Trophoblast cell (in vitro differentiated cells and primary cell): ENCODE measurements around the gene TMPRSS11A.

Experiments
- DNase-seq, 2 donors: peaks; one replicate each; pipeline ENCODE4 v3.0.0-alpha.2; 2016
- H2AFZ ChIP-seq: 2 replicates; pipeline ENCODE4 v1.6.1; 2013; ENCODE audit warnings: low read length, moderate library complexity, mild to moderate bottlenecking; ENCODE audit not compliant: insufficient read depth, poor library complexity
- H2AK5ac ChIP-seq: 2 replicates; pipeline ENCODE4 v1.6.1; 2013; ENCODE audit warnings: mild to moderate bottlenecking, low read length
- H2BK120ac ChIP-seq: 2 replicates; pipeline ENCODE4 v1.6.1; 2013; ENCODE audit warnings: low read length, mild to moderate bottlenecking, moderate library complexity; ENCODE audit not compliant: insufficient read depth, poor library complexity
- H2BK12ac ChIP-seq: 2 replicates; pipeline ENCODE4 v1.6.1; 2013; ENCODE audit warnings: mild to moderate bottlenecking, low read length, moderate library complexity
- H2BK5ac ChIP-seq: 2 replicates; pipeline ENCODE4 v1.6.1; 2013; ENCODE audit warnings: low read length, low read depth, moderate library complexity, mild to moderate bottlenecking; ENCODE audit not compliant: poor library complexity
- H3K14ac ChIP-seq: 2 replicates; pipeline ENCODE4 v1.6.1; 2013; ENCODE audit warnings: mild to moderate bottlenecking, low read length
- H3K18ac ChIP-seq: 2 replicates; pipeline ENCODE4 v1.6.1; 2013; ENCODE audit warnings: mild to moderate bottlenecking, low read length
- H3K23ac ChIP-seq: 2 replicates; pipeline ENCODE4 v1.6.1; 2013; ENCODE audit warnings: low read length
- H3K27ac ChIP-seq: 2 replicates; pipeline ENCODE4 v1.5.1; 2013; ENCODE audit warnings: low read depth, mild to moderate bottlenecking, inconsistent platforms, low read length, moderate library complexity
- H3K27me3 ChIP-seq: 2 replicates; pipeline ENCODE4 v1.6.1; 2013; ENCODE audit warnings: inconsistent platforms, mild to moderate bottlenecking, low read length, moderate library complexity; ENCODE audit not compliant: insufficient read depth
- H3K36me3 ChIP-seq, 2 experiments: 1 replicate in 1 of 2; 2 replicates in 1 of 2; pipeline ENCODE4 v1.6.1; 2013; ENCODE audit warnings: low read length in 2 of 2, mild to moderate bottlenecking in 2 of 2, moderate library complexity in 1 of 2; ENCODE audit not compliant: insufficient read depth in 2 of 2, control insufficient read depth in 1 of 2
- H3K4ac ChIP-seq: 2 replicates; pipeline ENCODE4 v1.6.1; 2013; ENCODE audit warnings: low read depth, mild to moderate bottlenecking, low read length, moderate library complexity
- H3K4me1 ChIP-seq, 2 experiments: 1 replicate in 1 of 2; 2 replicates in 1 of 2; pipeline ENCODE4 v1.6.1; 2013; ENCODE audit warnings: low read length in 2 of 2, mild to moderate bottlenecking in 2 of 2, moderate library complexity in 1 of 2; ENCODE audit not compliant: insufficient read depth in 2 of 2, control insufficient read depth in 1 of 2
- H3K4me2 ChIP-seq: 2 replicates; pipeline ENCODE4 v1.6.1; 2013; ENCODE audit warnings: inconsistent platforms, mild to moderate bottlenecking, low read length, moderate library complexity
- H3K4me3 ChIP-seq: 2 replicates; pipeline ENCODE4 v1.5.1; 2013; ENCODE audit warnings: mild to moderate bottlenecking, low read depth, low read length, inconsistent platforms
- H3K79me1 ChIP-seq: one replicate; pipeline ENCODE4 v1.6.1; 2013; ENCODE audit warnings: low read length
- H3K79me2 ChIP-seq: 2 replicates; pipeline ENCODE4 v1.6.1; 2013; ENCODE audit warnings: low read length, mild to moderate bottlenecking; ENCODE audit not compliant: control insufficient read depth, insufficient read depth, poor library complexity
- H3K9ac ChIP-seq: 2 replicates; pipeline ENCODE4 v1.6.1; 2013; ENCODE audit warnings: mild to moderate bottlenecking, low read length
- H3K9me3 ChIP-seq: 2 replicates; pipeline ENCODE4 v1.6.1; 2013; ENCODE audit warnings: low read depth, mild to moderate bottlenecking, control low read depth, inconsistent platforms, low read length; ENCODE audit not compliant: insufficient read depth
- H4K12ac ChIP-seq: 2 replicates; pipeline ENCODE4 v1.6.1; 2013; ENCODE audit warnings: low read depth, mild to moderate bottlenecking, low read length, moderate library complexity
- H4K8ac ChIP-seq: 2 replicates; pipeline ENCODE4 v1.6.1; 2013; ENCODE audit warnings: low read depth, mild to moderate bottlenecking, low read length, moderate library complexity
- H4K91ac ChIP-seq: one replicate; pipeline ENCODE4 v1.6.1; 2013; ENCODE audit warnings: low read depth, mild to moderate bottlenecking, low read length, moderate library complexity
- WGBS: extraction: QIAGEN DNeasy Blood & Tissue Kit; methylation state at CpG from one replicate; pipeline ENCODE4 v1.1.7; 2013; ENCODE audit warnings: missing lambda C conversion rate; ENCODE audit not compliant: insufficient read length, insufficient coverage; ENCODE audit errors: extremely low coverage; 5-methylcytosine and 5-hydroxymethylcytosine counted together

Gene TMPRSS11A

GRCh38 chr4:67941074-67941473 is 22.2 kb downstream of the TMPRSS11A start:
- H3K9ac ChIP-seq: no peak overlapping the region
- no peak for DNase-seq
- no peak overlapping the region for H2BK120ac ChIP-seq
- H3K9me3 ChIP-seq: no peaks in the 10 kb centered on the region
- H3K27me3 ChIP-seq: no peaks in the 10 kb centered on the region
- no peak overlapping the region for H4K12ac ChIP-seq
- H3K4me3 ChIP-seq: no peak overlapping the region
- no peaks in the 10 kb centered on the region for H3K36me3 ChIP-seq
- H3K23ac ChIP-seq: no peak overlapping the region
- H3K79me1 ChIP-seq: no peaks in the 10 kb centered on the region
- H4K91ac ChIP-seq: no peak overlapping the region
- no peaks in the 10 kb centered on the region for H3K4me1 ChIP-seq
- no peak overlapping the region for H2AK5ac ChIP-seq
- no peak overlapping the region for H4K8ac ChIP-seq
- no CpG with 5 or more reads among the region's 3 CpGs for WGBS
- H2AFZ ChIP-seq: no peak overlapping the region
- H2BK12ac ChIP-seq: no peak overlapping the region
- H3K14ac ChIP-seq: no peak overlapping the region
- H3K27ac ChIP-seq: no peak overlapping the region
- H3K4me2 ChIP-seq: no peak overlapping the region
- no peak overlapping the region for H3K4ac ChIP-seq
- H3K18ac ChIP-seq: no peak overlapping the region
- H2BK5ac ChIP-seq: no peak overlapping the region
- no peaks in the 10 kb centered on the region for H3K79me2 ChIP-seq

GRCh38 chr4:67940506-67940905 is 22.8 kb downstream of the TMPRSS11A start:
- Histone ChIP-seq H3K4ac (no peak overlapping the region), H3K79me1 (no peaks in the 10 kb centered on the region), H4K8ac (no peak overlapping the region), H3K79me2 (no peaks in the 10 kb centered on the region), H2BK12ac (no peak overlapping the region), H3K14ac (no peak overlapping the region), H4K12ac (no peak overlapping the region), H2AK5ac (no peak overlapping the region), H3K9ac (no peak overlapping the region), H3K27me3 (no peaks in the 10 kb centered on the region), H3K4me3 (no peak overlapping the region), H3K4me1 (no peaks in the 10 kb centered on the region), H2BK120ac (no peak overlapping the region), H3K9me3 (no peaks in the 10 kb centered on the region), H2AFZ (no peak overlapping the region), H3K23ac (no peak overlapping the region), H2BK5ac (no peak overlapping the region), H3K27ac (no peak overlapping the region), H3K18ac (no peak overlapping the region), H3K36me3 (no peaks in the 10 kb centered on the region), H4K91ac (no peak overlapping the region), H3K4me2 (no peak overlapping the region)
- no peak for DNase-seq
- no CpG with 5 or more reads among the region's 2 CpGs for WGBS

- WGBS: no CpG with 5 or more reads among the region's 3 CpGs
- Histone ChIP-seq H3K27ac (no peak overlapping the region), H3K14ac (no peak overlapping the region), H3K4me1 (no peaks in the 10 kb centered on the region), H3K79me1 (no peaks in the 10 kb centered on the region), H3K79me2 (no peaks in the 10 kb centered on the region), H3K23ac (no peak overlapping the region), H3K9ac (no peak overlapping the region), H2BK120ac (no peak overlapping the region), H3K4ac (no peak overlapping the region), H2AFZ (no peak overlapping the region), H2BK5ac (no peak overlapping the region), H3K27me3 (no peaks in the 10 kb centered on the region), H4K12ac (no peak overlapping the region), H3K36me3 (no peaks in the 10 kb centered on the region), H3K4me2 (no peak overlapping the region), H2AK5ac (no peak overlapping the region), H4K91ac (no peak overlapping the region), H3K9me3 (no peaks in the 10 kb centered on the region), H2BK12ac (no peak overlapping the region), H3K18ac (no peak overlapping the region), H3K4me3 (no peak overlapping the region), H4K8ac (no peak overlapping the region)
- DNase-seq: no peak
Observed at GRCh38 chr4:67939195-67939594, 24.1 kb downstream of the TMPRSS11A start.

- Histone ChIP-seq H3K9ac (no peak overlapping the region), H3K14ac (no peak overlapping the region), H3K4me2 (no peak overlapping the region), H3K18ac (no peak overlapping the region), H2BK120ac (no peak overlapping the region), H2AK5ac (no peak overlapping the region), H3K27me3 (no peaks in the 10 kb centered on the region), H2BK12ac (no peak overlapping the region), H3K79me1 (no peaks in the 10 kb centered on the region), H2AFZ (no peak overlapping the region), H4K91ac (no peak overlapping the region), H4K12ac (no peak overlapping the region), H3K27ac (no peak overlapping the region), H3K4me1 (no peaks in the 10 kb centered on the region), H4K8ac (no peak overlapping the region), H3K4me3 (no peak overlapping the region), H3K23ac (no peak overlapping the region), H3K36me3 (no peaks in the 10 kb centered on the region), H2BK5ac (no peak overlapping the region), H3K9me3 (no peaks in the 10 kb centered on the region), H3K79me2 (no peaks in the 10 kb centered on the region), H3K4ac (no peak overlapping the region)
- no CpG with 5 or more reads among the region's 2 CpGs for WGBS
- DNase-seq: no peak
Observed at GRCh38 chr4:67935888-67936287, 27.4 kb downstream of the TMPRSS11A start.
